ENCODE results near the gene EEFSEC.

GRCh38 chr3:128398586-128398985 lies 245.3 kb downstream of the EEFSEC start:
- TF ChIP-seq, protein P1, sequence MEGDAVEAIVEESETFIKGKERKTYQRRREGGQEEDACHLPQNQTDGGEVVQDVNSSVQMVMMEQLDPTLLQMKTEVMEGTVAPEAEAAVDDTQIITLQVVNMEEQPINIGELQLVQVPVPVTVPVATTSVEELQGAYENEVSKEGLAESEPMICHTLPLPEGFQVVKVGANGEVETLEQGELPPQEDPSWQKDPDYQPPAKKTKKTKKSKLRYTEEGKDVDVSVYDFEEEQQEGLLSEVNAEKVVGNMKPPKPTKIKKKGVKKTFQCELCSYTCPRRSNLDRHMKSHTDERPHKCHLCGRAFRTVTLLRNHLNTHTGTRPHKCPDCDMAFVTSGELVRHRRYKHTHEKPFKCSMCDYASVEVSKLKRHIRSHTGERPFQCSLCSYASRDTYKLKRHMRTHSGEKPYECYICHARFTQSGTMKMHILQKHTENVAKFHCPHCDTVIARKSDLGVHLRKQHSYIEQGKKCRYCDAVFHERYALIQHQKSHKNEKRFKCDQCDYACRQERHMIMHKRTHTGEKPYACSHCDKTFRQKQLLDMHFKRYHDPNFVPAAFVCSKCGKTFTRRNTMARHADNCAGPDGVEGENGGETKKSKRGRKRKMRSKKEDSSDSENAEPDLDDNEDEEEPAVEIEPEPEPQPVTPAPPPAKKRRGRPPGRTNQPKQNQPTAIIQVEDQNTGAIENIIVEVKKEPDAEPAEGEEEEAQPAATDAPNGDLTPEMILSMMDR (conservative IDR thresholded peaks at IDR 0.05; ENCODE audit: low read depth in 2 of 2), result no peak
- no peak for TF ChIP-seq ZNF331 (CRISPR knock-in tag; IDR thresholded peaks at IDR 0.05; ENCODE audit: low read depth)
- no peak for TF ChIP-seq CREB1 (CRISPR knock-in tag; IDR thresholded peaks at IDR 0.05; ENCODE audit: low read depth)
- TF ChIP-seq POLR2AphosphoS5 (IDR thresholded peaks at IDR 0.05; ENCODE audit: low read depth), result no peak
- TF ChIP-seq REST (IDR thresholded peaks at IDR 0.05; ENCODE audit: unreplicated experiment), result no peak
- TF ChIP-seq EZH2 (IDR thresholded peaks at IDR 0.05; ENCODE audit: low read depth, unreplicated experiment), result no peak
